GM18873 (cell line): ENCODE data around the gene SALL3.

Source experiments
- ATAC-seq: cut with Tn5 transposase; IDR thresholded peaks from one replicate; pipeline ENCODE4 v1.9.1; 2021; ENCODE audit warnings: mild to moderate bottlenecking, moderate library complexity, moderate number of reproducible peaks; ENCODE audit not compliant: unreplicated experiment, low FRiP score

The SALL3 gene

DNA sequence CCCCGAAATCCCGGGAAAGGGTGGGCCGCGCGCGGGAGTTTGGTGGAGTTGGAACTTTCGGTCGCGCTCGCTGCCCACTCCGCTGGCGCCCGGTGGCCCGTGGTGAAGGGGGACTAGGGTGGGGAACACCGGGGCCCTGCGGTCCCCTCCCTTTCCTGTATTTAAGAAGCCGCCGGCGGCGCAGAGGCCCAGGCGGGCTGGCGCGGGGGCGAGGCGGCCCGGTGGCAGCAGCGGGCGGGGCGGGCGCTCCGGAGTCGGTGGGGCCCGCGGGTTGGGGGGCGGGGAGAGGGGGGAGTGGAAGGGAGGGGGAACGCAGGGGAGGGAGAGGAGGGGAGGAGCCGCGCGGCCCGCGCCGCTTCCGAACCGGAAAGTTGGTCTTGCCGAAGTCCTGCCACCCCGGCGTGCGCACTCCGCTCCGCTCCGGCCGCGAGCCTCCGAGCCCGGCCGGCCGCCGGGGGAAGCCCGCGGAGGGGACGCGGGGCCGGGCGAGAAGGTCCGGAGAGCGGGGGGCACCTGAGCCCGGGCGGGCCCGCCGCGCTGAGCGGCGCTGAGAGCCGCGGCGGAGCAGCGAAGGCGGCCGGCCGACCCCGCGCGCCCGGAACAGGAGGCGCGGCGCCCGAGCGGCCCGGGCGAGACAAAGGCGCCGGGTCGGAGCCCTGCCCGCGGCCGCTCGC is 425 bp upstream of the SALL3 start:
- no peak for ATAC-seq

DNA sequence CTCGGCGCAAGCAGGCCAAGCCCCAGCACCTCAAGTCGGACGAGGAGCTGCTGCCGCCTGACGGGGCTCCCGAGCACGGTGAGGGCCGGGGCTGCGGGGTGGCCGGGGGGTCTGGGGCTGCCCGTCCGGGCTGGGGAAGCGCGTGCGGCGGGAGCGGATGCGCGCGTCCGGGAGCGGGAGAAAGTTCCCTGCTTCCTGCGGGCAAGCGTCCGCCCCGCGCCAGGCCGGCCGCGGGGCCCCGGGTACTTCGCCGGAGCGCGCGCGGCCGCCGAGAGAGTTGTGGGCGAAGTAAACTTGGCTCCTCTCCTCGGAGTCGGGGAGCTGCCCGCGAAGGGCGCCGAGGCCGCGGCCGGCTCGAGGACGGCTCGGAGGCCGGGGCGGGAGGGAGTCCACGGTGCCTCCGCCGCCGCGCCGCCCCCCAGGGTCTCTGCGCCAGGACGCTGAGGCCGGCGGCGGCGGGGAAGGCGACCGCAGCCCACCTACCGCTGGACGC is 707 bp downstream of the SALL3 start:
- ATAC-seq = no peak

DNA sequence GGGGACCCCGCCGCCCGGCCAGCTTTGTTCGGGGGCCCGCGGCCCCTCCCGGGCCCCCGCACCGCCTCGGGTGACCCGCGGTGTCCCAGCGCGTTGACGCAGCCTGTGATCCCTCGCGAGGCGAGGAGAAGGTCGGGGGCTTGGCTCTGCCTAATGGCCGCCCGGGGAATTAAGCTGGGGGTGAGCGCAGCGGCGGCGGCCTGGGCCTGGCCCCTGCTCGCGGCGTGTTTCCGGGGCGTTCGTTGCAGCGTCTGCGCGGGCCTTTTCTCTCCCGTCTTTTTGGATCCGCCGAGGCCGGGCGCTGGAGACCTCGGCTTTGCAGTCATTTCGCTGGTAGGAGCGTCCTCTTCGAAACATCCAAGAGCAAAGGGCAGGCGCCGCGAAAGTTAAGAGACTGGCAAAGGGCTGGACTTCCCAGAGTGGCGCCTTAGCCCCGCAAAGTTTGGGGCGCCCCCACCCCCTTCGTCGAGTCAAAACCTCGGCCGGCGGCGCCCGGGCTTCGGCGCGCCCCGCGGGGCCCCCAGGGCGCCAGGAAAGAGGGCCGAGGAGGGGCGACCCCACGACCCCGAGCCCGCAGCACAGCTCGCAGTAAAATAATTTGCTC is 1.3 kb downstream of the SALL3 start:
- no peak for ATAC-seq

DNA sequence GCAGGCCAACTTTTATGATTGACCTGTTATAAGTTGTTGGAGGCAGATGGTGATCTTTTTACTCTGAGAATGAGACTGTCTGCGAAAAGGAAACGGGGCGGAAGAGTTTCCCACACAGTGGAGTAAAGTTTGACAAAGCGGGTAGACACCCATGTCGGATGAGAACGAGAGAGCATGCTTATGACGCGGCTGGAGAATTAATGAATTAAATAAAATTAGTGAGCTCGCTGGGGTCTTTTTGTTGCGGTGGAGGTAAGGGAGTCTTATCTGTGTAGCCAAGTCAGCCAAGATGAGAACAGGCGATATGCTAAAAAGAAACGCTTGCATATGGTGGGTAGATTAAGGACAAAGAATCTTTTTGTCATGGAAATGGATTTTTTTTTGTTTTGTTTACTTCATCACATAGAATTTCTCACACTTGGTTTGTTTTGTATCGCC is 1.8 kb downstream of the SALL3 start:
- ATAC-seq = no peak

DNA sequence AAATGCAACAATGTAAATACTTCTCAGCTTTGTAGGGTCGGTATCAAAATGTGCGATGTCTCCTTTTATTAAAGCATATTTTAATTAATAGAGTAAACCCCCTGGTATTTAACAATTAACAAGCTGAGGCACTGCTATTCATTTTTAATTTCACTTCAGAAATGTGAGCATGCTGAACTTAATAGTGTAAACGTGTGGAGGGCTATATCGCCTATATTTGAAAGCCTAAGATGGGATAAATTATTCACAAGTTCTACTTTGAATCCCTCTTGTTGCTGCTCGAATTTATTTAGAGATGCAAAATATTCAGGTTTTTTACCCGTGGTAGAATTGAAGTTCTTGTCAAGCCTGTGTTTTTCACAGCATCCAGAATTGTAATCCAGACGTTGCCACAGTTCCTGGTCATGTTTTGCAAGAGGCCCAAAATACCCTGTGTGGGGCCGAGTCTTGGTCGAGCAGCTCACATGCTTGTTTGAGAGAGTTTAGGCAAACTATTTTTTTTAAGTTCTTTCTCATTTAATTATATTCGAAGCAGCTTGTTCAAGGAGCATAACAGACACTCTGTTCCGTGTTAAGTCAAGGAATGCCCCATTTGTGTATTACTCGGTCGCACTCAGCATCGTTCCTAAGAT is 2.5 kb downstream of the SALL3 start:
- no peak for ATAC-seq

DNA sequence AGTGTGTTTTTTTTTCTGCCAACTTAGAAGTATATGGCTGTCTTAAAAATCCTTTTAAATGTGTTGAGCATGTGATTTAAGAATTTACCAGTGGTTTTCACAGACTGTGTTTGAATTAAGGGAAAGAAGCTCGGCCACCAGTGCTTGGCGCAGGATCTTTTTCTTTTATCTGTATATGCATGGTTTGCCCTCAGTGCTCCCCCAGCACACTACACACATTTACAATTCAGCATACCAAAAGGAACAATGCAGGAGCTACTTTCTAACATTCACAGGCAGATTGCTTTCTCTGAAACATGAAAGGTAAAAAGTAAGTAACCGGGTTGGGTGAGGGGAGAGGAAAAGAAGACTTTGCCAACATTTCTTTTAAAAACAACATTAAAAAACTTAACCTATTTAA is 3.9 kb downstream of the SALL3 start:
- no peak for ATAC-seq

DNA sequence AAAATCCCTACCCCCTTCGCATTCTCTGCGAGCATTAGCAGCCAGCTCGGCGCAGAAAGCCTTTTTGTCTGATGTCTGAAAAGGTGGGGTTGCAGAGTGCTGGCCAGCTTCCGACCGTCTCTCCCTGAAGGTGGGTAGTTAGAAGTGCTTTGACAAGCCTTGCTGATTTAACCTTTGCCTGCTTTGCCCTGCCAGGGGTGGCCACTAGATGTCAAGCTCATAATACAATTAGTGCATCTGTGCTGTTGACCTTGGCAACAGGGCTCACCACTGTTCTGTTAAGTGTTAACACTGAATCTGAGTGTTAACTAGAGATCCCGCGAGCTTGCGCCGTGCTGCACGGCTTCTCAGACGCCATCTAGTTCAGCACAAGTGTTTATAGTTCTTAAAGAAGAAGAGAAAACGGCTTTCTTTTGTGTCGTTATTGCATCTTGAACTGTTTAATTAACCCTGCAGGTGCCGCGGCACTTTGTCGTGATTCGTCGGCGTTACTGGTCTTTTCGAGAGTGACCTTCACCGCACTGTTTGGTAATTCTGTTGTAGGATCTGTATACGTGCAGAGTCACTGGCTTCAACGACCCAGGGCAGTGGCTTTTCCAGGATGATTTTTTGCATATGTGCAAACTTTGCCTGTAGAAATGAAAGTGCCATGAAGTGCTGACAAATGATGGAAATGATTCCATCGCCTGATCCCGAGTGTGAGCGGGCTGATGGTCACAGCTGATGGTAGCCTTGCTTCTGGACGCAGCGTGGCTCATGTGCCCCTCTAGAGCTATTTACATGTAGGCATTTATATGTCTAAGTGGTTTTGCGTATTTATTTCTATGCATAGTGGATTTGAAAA is 5.5 kb downstream of the SALL3 start:
- no peak for ATAC-seq

DNA sequence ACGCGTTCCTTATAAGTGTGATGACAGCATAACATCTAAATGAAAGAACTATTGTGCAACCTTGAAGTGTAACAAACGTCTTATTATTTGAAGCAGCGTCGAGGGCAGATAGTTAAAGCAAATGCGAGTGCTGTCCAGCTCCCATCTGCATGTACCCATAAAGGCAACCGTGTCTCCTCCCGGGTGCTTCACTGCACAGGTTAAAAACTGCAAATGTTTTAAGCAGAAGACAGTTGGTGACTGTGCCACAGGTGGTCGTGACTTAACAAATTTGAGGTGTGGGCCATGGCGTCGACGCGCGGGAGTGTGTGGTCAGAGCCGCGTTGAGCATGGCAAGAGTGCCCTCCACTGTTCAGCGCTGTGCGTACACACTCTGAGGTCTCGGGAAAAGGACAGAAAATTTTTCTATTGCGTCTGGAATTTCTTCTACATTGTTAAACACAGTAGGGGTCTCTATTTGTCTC is 6.4 kb downstream of the SALL3 start:
- no peak for ATAC-seq

DNA sequence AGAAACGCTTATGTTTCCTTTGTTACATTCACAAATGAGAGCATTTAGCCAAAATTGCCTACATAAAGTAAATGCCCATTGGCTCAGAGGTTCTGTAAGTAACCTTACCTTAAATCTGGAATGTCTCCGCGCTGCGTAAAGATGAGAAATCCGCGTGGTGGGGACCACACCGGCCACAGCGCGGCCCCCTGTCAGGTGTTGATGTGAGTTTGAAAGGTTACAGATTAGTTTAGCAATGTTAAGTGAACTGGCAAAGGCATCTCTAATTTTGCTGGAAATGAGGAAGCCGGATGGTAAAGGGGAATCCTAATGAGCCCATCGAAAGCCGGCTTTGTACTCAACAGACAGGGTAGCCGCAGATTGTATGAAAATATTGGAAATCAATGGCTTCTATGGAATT is 11.8 kb downstream of the SALL3 start:
- ATAC-seq = no peak

DNA sequence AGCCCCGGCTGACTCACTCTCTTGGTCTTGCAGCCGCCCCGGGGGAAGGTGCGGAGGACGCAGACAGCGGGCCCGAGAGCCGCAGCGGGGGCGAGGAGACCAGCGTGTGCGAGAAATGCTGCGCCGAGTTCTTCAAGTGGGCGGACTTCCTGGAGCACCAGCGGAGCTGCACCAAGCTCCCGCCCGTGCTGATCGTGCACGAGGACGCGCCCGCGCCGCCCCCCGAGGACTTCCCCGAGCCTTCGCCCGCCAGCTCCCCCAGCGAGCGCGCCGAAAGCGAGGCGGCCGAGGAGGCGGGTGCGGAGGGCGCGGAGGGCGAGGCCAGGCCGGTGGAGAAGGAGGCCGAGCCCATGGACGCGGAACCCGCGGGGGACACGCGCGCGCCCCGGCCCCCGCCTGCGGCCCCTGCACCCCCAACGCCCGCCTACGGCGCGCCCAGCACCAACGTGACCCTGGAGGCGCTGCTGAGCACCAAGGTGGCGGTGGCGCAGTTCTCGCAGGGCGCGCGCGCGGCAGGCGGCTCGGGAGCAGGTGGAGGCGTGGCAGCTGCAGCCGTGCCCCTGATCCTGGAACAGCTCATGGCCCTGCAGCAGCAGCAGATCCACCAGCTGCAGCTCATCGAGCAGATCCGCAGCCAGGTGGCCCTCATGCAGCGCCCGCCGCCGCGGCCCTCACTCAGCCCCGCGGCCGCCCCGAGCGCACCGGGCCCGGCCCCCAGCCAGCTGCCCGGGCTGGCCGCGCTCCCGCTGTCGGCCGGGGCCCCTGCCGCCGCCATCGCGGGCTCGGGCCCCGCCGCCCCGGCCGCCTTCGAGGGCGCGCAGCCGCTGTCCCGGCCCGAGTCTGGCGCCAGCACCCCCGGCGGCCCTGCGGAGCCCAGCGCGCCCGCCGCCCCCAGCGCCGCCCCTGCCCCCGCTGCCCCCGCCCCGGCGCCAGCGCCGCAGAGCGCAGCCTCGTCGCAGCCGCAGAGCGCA is 12.7 kb downstream of the SALL3 start:
- ATAC-seq = no peak

DNA sequence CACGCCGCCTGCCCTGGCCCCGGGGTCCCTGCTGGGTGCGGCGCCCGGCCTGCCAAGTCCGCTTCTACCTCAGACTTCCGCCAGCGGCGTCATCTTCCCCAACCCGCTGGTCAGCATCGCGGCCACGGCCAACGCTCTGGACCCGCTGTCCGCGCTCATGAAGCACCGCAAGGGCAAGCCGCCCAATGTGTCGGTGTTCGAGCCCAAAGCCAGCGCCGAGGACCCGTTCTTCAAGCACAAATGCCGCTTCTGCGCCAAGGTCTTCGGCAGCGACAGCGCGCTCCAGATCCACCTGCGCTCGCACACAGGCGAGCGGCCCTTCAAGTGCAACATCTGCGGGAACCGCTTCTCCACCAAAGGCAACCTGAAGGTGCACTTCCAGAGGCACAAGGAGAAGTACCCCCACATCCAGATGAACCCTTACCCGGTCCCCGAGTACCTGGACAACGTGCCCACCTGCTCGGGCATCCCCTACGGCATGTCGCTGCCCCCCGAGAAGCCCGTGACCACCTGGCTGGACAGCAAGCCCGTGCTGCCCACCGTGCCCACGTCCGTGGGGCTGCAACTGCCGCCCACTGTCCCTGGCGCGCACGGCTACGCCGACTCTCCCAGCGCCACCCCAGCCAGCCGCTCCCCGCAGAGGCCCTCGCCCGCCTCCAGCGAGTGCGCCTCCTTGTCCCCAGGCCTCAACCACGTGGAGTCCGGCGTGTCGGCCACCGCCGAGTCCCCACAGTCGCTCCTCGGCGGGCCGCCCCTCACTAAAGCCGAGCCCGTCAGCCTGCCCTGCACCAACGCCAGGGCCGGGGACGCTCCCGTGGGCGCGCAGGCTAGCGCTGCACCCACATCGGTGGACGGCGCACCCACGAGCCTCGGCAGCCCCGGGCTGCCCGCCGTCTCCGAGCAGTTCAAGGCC is 13.7 kb downstream of the SALL3 start:
- no peak for ATAC-seq

DNA sequence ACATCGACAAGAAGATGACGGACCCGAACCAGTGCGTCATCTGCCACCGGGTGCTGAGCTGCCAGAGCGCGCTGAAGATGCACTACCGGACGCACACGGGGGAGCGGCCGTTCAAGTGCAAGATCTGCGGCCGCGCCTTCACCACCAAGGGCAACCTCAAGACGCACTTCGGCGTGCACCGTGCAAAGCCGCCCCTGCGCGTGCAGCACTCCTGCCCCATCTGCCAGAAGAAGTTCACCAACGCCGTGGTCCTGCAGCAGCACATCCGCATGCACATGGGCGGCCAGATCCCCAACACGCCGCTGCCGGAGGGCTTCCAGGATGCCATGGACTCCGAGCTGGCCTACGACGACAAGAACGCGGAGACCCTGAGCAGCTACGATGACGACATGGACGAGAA is 14.4 kb downstream of the SALL3 start:
- ATAC-seq = no peak

DNA sequence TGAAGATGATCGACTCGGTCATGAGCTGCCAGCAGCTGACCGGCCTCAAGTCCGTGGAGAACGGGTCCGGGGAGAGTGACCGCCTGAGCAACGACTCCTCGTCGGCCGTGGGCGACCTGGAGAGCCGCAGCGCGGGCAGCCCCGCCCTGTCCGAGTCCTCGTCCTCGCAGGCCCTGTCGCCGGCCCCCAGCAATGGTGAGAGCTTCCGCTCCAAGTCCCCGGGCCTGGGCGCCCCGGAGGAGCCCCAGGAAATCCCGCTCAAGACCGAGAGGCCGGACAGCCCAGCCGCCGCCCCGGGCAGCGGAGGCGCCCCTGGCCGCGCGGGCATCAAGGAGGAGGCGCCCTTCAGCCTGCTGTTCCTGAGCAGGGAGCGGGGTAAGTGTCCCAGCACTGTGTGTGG is 14.9 kb downstream of the SALL3 start:
- no peak for ATAC-seq

DNA sequence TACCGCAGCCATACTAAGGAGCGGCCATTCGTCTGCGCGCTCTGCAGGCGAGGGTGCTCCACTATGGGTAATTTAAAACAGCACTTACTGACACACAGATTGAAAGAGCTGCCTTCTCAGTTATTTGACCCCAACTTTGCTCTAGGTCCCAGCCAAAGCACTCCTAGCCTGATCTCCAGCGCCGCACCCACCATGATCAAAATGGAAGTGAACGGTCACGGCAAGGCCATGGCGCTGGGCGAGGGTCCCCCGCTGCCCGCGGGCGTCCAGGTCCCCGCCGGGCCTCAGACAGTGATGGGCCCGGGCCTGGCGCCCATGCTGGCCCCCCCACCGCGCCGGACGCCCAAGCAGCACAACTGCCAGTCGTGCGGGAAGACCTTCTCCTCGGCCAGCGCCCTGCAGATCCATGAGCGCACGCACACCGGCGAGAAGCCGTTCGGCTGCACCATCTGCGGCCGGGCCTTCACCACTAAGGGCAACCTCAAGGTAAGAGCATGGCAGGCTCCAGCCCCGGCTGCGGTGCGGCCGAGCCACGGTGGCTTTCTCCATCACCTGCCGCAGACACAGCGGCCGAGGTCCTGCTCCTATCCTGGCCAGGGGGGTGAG is 15.5 kb downstream of the SALL3 start:
- no peak for ATAC-seq

DNA sequence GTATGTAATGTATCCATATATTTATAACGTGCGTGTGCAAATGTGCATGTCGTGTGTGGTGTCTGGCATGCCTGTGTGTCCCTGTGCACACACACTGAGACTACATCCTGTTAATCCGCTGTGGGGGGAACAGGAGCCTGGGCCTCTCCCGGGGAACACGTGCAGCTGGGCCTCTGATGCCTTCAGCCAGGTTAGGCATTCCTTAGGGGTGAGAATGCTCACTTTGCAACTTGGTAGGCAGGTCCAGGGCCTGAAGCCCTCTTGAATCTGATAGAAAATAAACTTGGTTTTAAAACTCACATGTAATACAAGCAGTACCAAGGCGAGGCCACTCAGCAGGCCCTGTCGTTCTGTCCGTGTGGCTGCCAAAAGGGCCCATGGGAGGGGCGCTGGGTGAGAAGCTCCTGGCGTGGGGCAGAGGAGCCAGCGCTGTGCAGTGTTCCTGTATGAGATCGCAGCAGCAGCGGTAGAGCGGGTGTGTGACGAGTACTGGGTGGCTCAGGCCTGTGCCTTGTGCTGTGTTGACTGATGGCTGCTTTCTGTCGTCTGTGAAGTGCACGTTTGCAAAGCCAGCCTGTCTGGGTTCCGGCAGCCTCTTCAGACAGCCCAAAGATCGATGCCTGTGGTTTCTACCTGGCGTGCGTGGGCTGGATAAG is 16.2 kb downstream of the SALL3 start:
- no peak for ATAC-seq

DNA sequence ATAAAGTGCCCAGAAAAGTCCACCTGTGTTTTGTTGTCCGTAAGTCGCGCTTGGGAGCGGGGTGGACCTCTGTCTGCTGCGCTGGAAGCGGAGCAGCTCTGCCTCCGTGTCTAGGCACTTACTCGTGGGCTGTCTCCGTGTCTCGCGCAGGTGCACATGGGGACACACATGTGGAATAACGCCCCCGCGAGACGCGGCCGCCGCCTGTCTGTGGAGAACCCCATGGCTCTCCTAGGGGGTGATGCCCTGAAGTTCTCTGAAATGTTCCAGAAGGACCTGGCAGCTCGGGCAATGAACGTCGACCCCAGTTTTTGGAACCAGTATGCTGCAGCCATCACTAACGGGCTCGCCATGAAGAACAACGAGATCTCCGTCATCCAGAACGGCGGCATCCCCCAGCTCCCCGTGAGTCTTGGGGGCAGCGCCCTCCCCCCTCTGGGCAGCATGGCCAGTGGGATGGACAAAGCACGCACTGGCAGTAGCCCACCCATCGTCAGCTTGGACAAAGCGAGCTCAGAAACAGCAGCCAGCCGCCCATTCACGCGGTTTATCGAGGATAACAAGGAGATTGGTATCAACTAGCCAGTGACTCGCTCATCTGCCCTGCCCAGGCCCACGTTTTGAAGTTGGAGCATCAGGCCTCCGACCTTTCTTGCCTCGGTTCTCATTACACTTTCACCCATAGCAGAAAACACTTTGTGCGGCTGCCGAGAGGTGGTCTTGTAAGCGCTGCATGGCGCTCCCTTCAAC is 17.3 kb downstream of the SALL3 start:
- ATAC-seq = no peak
